HG02571 (cell line): ENCODE measurements around the gene CLRN2.

Experiments used
- ATAC-seq: cut with Tn5 transposase; IDR thresholded peaks from one replicate; pipeline ENCODE4 v1.9.1; 2021; ENCODE audit warnings: mild to moderate bottlenecking, moderate library complexity; ENCODE audit not compliant: unreplicated experiment

Gene CLRN2, protein sequence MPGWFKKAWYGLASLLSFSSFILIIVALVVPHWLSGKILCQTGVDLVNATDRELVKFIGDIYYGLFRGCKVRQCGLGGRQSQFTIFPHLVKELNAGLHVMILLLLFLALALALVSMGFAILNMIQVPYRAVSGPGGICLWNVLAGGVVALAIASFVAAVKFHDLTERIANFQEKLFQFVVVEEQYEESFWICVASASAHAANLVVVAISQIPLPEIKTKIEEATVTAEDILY

GRCh38 chr4:17514865-17515264 is at the start of gene CLRN2:
Gene CLRN2 (plus strand): TSS chr4:17515165. CDS start chr4:17515267, 102 bp downstream.
- no peak for ATAC-seq

DNA sequence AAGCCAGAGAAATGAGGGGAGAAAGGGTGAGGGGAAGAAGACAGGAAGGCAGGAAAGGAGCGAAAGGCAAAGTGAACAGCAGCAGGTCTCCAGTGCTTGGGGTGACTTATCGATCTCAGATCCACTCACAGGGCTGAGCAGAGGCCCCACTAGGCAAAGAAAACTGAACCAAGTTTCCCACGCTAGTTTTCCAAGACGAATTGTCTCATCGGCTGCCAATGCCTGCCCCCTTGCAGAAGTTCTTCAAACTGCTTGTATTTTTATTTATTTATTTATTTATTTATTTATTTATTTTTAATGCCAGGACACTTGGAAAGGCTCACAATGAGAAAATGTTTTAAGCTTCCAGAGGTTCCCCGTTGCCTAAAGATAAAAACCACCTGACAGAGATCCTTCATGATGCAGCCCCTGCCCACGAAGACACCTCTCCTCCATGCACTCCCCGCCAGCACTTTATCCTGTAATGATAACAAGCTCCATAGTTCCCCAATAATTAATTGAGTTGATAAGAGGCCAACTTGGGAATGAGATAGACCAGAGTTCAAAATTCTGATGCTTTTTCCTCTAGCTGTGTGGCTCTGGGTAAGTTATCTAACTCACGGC is 46.2 kb upstream of the CLRN2 start:
- no peak for ATAC-seq

DNA sequence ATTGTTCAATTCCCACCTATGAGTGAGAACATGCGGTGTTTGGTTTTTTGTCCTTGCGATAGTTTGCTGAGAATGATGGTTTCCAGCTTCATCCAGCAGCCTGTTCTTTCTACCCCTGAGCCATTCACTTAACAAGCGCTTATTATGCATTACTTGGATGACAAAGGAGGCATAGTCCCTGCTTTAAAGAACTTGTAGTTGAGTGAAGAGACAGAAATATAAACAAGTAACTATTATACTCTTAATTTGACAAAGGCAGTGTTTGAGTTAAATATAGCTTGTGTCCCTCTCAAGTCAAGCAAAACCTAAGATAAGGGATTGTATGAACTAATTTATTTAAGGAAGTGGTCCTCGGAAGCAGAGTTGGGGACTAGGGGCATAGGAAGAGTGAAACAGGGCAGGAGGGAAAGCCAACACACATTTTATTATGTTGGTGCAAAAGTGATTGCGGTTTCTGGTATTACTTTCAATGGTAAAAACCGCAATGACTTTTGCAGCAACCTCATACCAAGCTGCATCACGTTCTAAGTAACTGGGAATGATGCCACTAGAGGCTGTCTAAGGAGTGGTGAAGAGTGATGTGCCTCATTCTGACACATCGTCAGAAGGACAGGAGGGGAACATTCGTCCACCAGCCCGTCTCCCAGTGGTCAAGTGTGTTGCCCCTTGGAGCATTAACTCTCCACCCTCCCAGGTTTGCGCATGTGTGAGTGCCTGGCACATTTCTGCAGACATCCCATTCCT is 44.9 kb upstream of the CLRN2 start:
- ATAC-seq = no peak

- ATAC-seq = no peak
These were observed 39.5 kb upstream of the CLRN2 start for GRCh38 chr4:17475481-17475880.

- ATAC-seq = no peak
These were observed 38.1 kb upstream of the CLRN2 start for GRCh38 chr4:17476853-17477252.

DNA sequence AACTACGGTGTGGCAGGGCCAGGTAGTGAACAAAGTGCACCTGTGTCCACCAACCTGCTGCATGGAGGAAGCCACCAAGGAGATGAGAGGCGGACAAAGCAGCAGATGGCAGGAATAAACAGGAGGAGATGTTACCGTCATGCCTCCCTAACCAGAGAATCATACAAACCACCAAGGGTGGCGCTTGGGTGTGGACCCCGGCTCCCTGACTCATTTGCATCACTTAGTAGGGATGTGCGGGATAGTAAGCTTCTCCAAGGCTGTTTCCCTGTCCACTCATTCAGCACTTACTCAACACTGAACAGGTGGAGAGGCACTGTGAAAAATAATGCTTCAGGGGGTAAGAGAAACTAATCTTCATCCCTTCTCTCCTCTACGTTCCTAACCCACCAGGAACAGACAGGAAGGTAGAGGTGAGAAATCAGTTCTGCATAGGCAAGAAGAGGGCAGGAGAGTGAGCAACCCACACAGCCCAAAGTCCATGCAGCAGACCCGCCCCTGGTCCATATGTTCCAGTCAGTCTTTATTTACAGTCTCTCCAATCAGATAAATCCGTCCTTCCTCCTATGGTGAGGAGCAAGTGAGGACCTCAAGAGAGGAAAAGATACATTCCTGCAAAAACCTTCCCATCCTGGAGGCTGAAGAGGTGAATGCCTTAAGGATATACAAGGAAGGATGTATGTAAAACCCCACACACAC is 37.0 kb upstream of the CLRN2 start:
- ATAC-seq = no peak

DNA sequence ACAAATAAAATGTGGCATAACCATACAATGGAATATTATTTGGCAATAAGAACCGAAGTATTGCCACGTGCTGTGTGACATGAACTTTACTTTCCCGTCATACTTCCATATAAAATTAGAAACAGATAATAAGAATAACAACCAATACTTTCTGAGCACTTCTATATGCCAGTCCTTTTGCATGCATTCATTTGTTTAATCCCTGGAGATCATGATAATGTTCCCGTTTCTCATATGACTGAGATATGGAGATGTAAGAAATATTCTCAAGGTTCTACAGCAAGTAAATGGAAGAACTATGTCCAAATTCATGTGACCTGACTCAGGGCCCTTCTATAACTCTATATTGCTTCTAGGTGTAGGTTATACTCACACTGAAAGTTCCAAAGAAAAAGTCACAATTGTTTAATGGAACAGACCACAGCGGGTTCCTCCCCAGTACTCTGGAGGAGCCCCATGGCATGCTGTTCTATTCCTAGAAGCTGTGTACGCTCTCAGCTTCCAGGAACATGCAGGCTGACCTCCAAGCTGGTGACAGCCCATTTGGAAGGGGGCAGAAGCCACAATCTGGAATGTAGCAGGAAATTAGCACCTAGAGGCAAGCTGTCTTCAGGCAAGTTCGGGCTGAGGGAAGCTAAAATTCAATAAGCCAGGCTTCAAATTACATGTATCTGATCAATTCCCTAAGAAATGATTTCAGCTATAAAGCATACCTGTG is 34.6 kb upstream of the CLRN2 start:
- ATAC-seq = no peak

- ATAC-seq = no peak
These were observed 34.0 kb upstream of the CLRN2 start for GRCh38 chr4:17480955-17481354.

DNA sequence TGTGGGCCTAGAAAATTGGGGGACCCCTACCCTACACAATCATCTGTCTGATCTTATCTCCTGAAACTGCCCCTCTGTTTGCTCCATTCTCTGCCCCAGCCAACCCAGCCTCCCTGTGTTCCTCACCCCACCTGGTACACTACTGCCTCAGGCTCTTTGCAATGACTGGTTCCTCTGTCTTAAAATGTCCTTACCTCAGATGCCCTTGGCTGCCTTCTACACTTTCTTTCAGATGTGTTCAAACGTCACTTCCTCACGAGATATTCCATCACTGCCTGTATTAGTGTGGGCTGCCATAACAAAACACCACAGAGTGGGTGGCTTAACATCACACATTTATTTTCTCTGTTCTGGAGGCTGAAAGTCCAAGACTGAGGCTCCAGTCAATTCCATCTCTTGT is 32.2 kb upstream of the CLRN2 start:
- ATAC-seq = no peak

- no peak for ATAC-seq
These were observed 25.8 kb upstream of the CLRN2 start for GRCh38 chr4:17489123-17489522.

DNA sequence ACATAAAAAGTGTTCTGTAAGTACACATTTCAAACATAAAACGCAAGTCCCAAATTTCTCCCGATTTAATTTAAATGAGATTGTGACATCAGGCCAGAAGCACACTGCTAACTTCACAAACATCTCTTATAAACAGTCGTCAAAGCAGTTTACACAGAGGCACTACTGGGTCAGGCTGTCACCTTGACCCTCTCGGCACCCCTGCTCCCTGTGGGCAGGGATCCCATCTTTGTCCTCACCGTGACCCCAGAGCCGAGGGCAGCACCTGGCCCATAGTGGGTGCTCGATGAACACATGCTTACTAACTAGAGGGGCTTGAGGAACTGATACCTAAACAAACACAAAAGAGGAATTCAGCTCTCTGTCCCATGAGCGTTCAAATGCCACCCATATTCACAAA is 25.2 kb upstream of the CLRN2 start:
- no peak for ATAC-seq

DNA sequence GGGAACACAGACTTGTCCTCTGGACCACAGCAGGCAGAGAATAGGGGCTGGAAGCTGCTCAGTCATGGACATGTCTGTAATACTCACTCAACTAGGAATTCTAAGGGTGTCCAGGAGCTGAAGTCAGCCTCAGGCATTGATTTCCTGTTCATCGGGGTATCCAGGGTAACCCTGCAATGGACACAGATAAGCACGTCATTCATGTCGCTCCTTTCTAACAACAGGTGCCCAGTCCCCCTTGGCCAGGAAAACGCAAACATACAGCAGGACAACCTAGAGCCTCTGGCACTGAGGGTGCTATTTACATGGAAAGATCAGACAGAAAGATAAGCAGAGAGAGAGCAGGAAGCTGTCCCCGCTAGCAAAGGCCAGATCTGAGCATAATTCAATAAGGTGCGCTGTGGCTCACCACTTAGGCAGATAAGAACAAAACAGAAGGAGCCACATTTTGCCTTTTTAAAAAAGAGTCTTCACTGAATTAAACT is 24.3 kb upstream of the CLRN2 start:
- no peak for ATAC-seq

DNA sequence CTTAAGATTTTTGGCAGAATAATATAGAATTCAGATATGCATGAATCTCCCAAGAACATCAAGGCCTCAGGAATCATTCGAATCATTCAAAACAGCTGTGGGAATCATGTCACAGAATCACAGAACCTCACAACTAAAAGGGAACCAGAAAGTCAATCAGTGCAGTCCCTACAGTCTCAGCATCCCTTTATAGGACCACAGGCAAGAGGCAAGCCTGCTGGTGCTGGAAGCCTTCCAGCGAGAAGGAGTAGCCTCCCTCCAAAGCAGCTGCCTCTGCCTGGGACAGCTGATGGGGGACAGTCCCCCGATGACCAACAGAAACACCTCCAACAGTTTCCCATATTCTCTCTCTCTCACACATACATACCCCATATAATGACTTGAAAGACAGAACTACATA is 23.8 kb upstream of the CLRN2 start:
- ATAC-seq = no peak

DNA sequence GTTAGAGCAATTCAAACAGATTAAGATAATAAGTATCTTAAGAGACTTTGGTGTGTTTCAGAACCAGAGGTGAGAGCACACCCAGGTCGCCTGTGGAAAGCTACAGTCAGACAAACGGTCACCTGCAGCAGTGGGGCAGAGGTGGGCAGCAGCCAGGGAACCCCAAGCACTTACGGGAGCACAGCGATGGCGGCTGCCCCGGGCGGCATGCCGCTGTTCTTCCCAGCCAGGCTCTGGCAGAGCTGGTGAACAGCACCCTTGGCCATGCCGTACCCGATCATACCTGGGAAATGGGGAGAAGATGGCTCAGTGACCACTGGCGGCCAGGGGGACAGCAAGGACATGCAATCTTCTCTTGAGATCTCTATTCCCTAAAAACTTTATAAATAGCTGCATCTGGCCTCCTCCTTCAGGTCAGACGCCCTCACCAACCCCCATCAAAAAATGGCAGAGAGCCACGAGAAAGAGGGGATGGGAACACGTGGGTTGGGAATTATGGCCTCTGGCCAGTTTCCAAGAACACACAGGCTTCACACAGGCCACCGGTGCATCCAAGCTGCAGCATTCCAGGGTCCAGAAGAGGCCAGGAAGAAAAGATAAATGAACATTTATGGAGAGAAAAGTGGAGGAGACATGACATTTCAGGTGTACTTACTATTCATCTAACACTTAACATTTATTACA is 22.8 kb upstream of the CLRN2 start:
- ATAC-seq = no peak

DNA sequence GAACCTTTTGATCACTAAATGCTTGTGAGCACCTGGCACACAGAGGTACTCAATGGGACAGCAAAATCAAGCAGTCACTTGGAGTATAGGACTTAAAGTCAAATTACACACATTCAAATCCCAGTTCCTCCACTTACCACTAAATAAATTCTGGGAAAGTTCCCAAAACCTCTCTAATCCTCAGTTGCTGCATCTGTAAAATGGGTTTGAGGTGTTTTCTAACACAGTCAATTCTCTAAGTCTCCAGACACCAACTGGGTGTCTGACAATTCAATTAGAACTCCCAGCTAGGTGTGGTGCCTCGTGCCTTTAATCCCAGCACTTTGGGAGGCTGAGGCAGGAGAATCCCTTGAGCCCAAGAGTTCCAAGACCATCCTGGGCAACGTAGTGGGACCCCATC is 22.1 kb upstream of the CLRN2 start:
- ATAC-seq = no peak

GRCh38 chr4:17493619-17494018 is 21.3 kb upstream of the CLRN2 start:
- no peak for ATAC-seq

GRCh38 chr4:17494258-17495190 is 20.4 kb upstream of the CLRN2 start:
- no peak for ATAC-seq

- no peak for ATAC-seq
These were observed 17.0 kb upstream of the CLRN2 start for GRCh38 chr4:17497890-17498523.

DNA sequence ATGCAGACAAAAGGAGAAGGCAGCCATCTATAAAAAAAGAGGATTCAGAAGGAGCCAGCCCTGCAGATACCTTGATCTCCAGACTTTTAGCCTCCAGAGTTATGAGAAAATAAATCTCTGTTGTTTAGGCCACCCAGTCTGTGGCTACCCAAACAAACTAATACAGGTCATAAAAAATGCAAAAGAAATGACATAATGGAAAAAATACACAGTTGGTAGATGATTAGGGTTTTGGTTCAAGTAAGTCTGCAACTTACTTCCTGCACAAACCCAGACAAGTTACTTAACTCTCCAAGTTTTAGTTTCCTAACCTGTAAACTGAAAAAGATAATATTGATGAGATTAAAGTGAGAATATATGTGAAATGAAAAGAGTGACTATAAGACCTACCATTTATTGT is 14.4 kb upstream of the CLRN2 start:
- no peak for ATAC-seq
